NT2/D1 (cell line): ENCODE data around the gene ZCCHC10.

Experiments used
- DNase-seq: peaks from one replicate; pipeline ENCODE4 v3.0.0-alpha.2; 2011; ENCODE audit warnings: low read depth, low spot score
- H3K27me3 ChIP-seq: 2 replicates; pipeline ENCODE4 v1.6.0; 2011; ENCODE audit warnings: mild to moderate bottlenecking; ENCODE audit not compliant: insufficient read length, insufficient read depth
- H3K36me3 ChIP-seq: 2 replicates; pipeline ENCODE4 v1.6.1; 2011; ENCODE audit warnings: mild to moderate bottlenecking, low read length, mixed read lengths; ENCODE audit not compliant: insufficient read depth, insufficient read length
- H3K4me1 ChIP-seq: 2 replicates; pipeline ENCODE4 v1.5.1; 2011; ENCODE audit not compliant: insufficient read depth, insufficient read length
- H3K4me3 ChIP-seq: 2 replicates; pipeline ENCODE4 v1.5.1; 2011; ENCODE audit warnings: low read depth; ENCODE audit not compliant: insufficient read length
- H3K9ac ChIP-seq: 2 replicates; pipeline ENCODE4 v1.6.0; 2011; ENCODE audit warnings: low read depth; ENCODE audit not compliant: insufficient read length
- H3K9me3 ChIP-seq: 2 replicates; pipeline ENCODE4 v1.5.1; 2011; ENCODE audit warnings: mild to moderate bottlenecking, low read length; ENCODE audit not compliant: insufficient read depth
- SUZ12 ChIP-seq: IDR thresholded peaks from 2 replicates; pipeline ENCODE4 v1.6.1; 2011; ENCODE audit not compliant: insufficient read length, insufficient read depth; ENCODE audit errors: extremely low read depth
- YY1 ChIP-seq: IDR thresholded peaks from 2 replicates; pipeline ENCODE4 v1.6.1; 2011; ENCODE audit not compliant: insufficient read length, insufficient read depth
- ZNF274 ChIP-seq: IDR thresholded peaks from 2 replicates; pipeline ENCODE4 v1.6.1; 2011; ENCODE audit warnings: mild to moderate bottlenecking, low read depth, low read length

The ZCCHC10 gene

GRCh38 chr5:133059621-133060020 is 33.3 kb upstream of the ZCCHC10 start:
- Histone ChIP-seq H3K36me3 (peaks cover 4% of the 10 kb centered on the region), H3K9ac (no peak overlapping the region), H3K4me3 (no peak overlapping the region), H3K9me3 (no peaks in the 10 kb centered on the region), H3K4me1 (no peaks in the 10 kb centered on the region), H3K27me3 (no peaks in the 10 kb centered on the region)
- TF ChIP-seq SUZ12 (no peak), YY1 (no peak), ZNF274 (no peak)
- DNase-seq, result no peak

DNA sequence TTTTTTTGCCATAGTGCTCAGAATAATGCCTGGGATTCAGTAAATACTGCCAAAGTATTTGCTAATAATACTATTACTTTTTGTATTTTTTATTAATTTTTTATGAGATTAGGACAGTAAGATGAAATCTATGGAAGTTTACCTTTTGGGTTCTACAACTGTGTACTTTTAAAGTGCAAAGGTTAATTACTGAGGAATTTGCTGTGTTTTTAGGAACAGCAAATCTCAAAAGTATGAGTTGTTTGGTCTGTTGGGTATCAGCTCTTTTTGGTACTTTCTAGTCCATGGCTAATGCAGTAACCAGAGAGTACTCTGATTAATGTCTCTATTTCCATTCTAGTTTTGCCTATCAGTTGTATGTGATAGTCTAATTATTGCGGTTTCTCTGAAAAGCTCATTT is 30.5 kb upstream of the ZCCHC10 start:
- Histone ChIP-seq H3K27me3 (no peaks in the 10 kb centered on the region), H3K4me3 (no peak overlapping the region), H3K4me1 (no peaks in the 10 kb centered on the region), H3K9ac (no peak overlapping the region), H3K9me3 (no peaks in the 10 kb centered on the region), H3K36me3 (peaks cover 6% of the 10 kb centered on the region)
- no peak for DNase-seq
- no peak for TF ChIP-seq YY1
- TF ChIP-seq SUZ12, result no peak
- no peak for TF ChIP-seq ZNF274

DNA sequence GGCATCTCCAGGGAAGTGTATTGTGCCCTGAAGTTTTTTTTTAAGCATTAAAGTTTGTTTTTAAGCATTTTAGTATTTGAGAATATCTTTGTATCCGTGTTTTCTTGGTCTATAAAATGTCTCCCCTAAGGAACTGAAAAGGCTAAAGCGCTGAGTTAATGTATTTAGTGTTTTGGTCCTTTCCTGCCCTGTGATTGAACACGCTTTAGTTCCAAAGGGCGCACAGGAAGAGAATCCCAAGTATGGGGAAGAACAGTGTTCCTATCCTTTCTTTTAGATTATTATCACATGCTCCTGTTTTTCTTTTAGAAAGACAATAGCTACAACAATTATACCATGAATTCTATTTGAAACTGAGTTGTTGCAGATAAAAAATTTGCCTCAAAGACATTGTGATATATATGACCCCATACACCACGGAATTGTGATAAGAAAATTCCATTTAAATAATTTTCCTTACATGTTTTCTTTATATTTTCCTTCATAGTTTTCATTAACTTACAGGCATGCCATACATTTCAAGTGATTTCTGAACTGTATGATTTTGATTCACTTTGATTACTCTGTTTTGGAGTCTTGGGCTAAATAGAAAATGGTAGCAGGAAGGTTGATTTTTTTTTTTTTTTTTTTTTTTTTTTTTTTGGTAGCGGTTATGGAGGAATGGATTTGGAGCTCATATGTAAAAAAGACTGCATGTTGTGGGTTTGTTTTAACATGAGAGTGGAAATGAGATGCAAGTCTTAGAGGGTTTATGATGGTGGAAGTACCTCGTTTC is 28.5 kb upstream of the ZCCHC10 start:
- Histone ChIP-seq H3K9ac (no peak overlapping the region), H3K4me3 (no peak overlapping the region), H3K36me3 (peaks cover 6% of the 10 kb centered on the region), H3K9me3 (no peaks in the 10 kb centered on the region), H3K4me1 (no peaks in the 10 kb centered on the region), H3K27me3 (no peaks in the 10 kb centered on the region)
- DNase-seq, result no peak
- TF ChIP-seq YY1 (no peak), ZNF274 (no peak), SUZ12 (no peak)

GRCh38 chr5:133053448-133053847 is 27.1 kb upstream of the ZCCHC10 start:
- DNase-seq, result no peak
- H3K4me1 ChIP-seq, result peaks cover 2% of the 10 kb centered on the region
- H3K27me3 ChIP-seq, result no peaks in the 10 kb centered on the region
- TF ChIP-seq YY1 (no peak), ZNF274 (no peak), SUZ12 (no peak)
- H3K9me3 ChIP-seq, result no peaks in the 10 kb centered on the region
- H3K4me3 ChIP-seq, result peak overlapping the region; percentile 97
- H3K9ac ChIP-seq, result peak overlapping the region; percentile 61
- peaks cover 6% of the 10 kb centered on the region for H3K36me3 ChIP-seq

- H3K27me3 ChIP-seq, result no peaks in the 10 kb centered on the region
- H3K4me1 ChIP-seq, result peaks cover 2% of the 10 kb centered on the region
- no peak for DNase-seq
- H3K9me3 ChIP-seq, result no peaks in the 10 kb centered on the region
- peak overlapping the region; percentile 97 for H3K4me3 ChIP-seq
- H3K36me3 ChIP-seq, result peaks cover 6% of the 10 kb centered on the region
- peak overlapping the region; percentile 99 for H3K9ac ChIP-seq
- no peak for TF ChIP-seq ZNF274
- no peak for TF ChIP-seq SUZ12
- no peak for TF ChIP-seq YY1
Measured at GRCh38 chr5:133052317-133053175, 26.2 kb upstream of the ZCCHC10 start.

DNA sequence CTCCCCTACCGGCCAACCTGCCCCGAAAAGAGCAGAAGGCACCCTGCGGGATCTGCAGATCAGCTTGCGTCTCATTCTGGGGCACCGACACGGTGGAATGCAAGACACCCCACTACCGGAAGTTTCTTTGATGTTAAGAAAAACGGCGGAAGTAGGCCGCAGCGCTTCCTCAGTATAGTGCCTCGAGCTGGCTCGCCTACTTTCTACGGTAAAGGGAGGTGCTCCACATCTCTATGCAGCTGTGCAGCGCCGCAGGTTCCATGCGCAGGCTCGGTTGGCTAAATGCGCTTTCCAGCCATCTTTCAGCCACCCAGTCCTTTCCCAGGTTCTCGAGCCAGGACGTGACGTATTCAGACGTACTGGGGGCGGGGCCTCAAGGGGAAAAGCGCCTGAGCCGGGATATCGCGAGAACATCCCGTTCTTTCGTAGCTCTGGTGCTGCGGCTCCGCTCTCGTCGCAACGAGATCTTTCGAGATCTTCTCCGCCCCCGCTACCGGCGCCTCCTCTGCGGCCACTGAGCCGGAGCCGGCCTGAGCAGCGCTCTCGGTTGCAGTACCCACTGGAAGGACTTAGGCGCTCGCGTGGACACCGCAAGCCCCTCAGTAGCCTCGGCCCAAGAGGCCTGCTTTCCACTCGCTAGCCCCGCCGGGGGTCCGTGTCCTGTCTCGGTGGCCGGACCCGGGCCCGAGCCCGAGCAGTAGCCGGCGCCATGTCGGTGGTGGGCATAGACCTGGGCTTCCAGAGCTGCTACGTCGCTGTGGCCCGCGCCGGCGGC is 25.4 kb upstream of the ZCCHC10 start, which contains the start of gene HSPA4:
Gene HSPA4, plus strand, starts transcription at position 472 of the 775 bp plus-strand sequence. Its CDS starts 238 bp downstream, at position 710.
- peak; percentile 94 for DNase-seq
- H3K27me3 ChIP-seq, result no peaks in the 10 kb centered on the region
- TF ChIP-seq YY1 (peak; percentile 18), ZNF274 (no peak), SUZ12 (no peak)
- H3K4me1 ChIP-seq, result peaks cover 2% of the 10 kb centered on the region
- H3K36me3 ChIP-seq, result peaks cover 6% of the 10 kb centered on the region
- peak within 1 kb of the TSS; percentile 99 for H3K9ac ChIP-seq
- H3K9me3 ChIP-seq, result no peaks in the 10 kb centered on the region
- H3K4me3 ChIP-seq, result peak within 1 kb of the TSS; percentile 97
